Measurements from ENCODE around the gene MGAT5. TPM values are rescaled to one million over a fixed set of nuclear protein-coding genes. Genes with fewer than 3 reads are reported as not detected.
A peak's percentile ranks its signal among the peaks of the same experiment; 100 is the strongest.

Gene MGAT5
- polyA plus RNA-seq, 1 donor: 13.2 TPM

DNA sequence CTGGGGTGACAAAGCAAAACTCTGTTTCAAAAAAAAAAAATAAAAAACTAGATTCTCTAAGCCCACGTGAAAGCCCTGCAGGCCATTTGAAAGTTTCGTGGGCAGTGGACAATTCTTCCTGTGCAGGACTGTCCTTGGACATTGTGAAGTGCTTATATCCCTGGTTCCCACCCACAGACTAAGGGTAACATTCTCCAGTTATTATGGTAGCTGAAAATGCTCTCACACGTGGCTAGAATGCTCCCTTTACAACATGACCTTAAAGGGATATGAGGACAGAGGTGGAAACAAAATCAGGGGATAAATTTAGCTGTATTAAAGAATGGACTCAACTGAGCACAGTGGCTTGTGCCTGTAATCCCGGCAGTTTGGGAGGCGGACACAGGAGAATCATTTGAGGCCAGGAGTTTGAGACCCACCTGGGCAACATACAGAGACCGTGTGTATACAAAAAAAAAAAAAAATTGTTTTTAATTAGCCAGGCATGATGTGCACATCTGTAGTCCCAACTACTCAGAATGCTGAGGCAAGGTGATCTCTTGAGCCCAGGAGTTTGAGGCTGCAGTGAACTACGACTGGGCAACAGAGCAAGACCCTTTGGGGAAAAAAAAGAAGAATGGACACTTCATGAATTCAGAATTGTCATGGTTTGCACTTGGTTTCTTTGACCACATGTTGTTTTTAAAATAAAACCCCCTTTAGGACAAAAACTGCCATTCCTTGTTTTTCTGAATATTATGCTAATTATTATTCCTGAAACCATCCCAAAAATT, 167.9 kb downstream of the MGAT5 start:
- no peak for DNase-seq (ENCODE audit: low read depth)

DNA sequence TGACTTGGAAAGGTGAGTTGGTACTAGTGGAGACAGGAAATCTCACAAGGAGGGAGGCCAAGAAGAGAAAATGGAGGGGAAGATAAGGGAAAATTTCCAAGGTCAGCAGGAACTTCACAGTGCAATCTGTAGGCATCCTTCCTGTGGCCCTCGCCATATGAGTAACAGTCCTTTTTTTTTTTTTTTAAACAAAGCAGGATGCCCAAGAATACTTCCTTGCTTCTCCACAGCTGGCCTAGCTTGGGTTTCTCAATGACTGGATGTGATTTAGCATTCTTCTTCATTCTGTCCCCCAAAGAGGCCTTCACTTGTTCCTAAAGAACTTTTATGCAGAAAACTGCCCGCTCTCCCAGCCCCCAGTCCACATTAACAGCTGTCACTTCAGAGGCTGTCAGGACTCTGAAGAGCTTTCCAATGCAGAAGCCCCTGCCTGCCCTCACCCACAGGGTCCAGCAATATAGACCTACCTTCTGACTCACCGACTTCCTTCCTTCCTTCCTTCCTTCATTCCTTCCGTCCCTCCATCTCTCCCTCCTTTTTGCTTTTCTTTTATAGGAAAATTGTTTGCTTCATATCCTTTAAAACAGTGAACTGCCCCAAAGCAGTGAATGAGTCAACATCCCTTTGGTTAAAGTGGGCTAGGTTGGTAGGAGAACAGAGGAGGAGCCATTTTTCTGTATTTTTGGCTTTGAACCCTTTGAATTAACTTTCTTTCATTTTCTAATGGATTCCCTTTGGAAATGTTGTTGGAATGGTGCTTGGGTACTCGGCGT, 172.0 kb downstream of the MGAT5 start:
- no peak for DNase-seq (ENCODE audit: low read depth)

GRCh38 chr2:134426721-134427120, 172.8 kb downstream of the MGAT5 start:
- no peak for DNase-seq (ENCODE audit: low read depth)

DNA sequence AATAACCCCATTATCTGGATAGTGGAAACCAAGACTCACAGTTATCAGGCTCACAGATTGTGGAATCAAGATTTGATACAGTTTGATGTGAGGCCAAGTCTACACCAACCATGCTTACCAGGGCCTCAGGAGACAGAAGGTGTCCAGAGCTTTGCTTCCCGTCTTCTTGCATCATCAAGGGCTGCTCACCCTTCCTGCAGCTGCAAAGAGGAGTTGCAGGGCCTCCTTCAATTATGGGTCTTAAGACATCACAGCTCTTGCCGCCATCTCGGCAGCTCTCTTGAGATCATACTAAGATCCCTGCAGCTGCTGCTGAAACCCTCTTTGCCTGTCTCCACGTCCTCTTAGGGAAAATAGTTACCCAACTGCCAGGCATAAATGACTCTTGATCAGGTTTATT, 176.0 kb downstream of the MGAT5 start:
- DNase-seq (ENCODE audit: low read depth): no peak

DNA sequence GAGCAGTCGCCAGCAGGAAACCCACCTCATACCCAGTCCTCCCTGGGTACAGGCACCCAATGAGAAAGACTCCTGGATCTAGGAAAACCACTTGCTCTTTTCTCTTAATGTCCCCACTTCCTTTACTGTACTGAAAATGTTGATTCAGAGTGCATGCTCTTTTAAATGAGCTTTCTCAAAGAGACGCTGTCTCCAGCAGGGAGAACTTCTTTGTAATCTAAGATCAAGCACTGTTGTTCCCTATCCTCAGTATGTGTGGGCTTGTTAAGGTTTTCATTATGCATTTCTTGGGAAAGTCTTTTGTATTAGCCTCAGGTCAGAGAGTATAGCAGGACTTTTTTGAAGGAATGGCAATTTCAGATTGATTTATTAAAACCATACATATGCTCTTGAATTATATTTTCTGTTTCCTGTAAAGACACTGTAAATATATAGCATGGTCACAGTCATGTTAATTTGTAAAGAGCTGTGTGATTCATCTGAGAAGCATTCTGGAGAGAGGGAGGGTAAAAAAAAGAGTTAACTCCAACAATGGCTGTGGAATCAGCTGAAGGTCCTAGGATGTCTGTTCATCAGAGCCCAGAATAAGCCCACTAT, 178.1 kb downstream of the MGAT5 start:
- no peak for DNase-seq (ENCODE audit: low read depth)

- no peak for DNase-seq (ENCODE audit: low read depth)
Observed at GRCh38 chr2:134432435-134432883, 178.6 kb downstream of the MGAT5 start.

DNA sequence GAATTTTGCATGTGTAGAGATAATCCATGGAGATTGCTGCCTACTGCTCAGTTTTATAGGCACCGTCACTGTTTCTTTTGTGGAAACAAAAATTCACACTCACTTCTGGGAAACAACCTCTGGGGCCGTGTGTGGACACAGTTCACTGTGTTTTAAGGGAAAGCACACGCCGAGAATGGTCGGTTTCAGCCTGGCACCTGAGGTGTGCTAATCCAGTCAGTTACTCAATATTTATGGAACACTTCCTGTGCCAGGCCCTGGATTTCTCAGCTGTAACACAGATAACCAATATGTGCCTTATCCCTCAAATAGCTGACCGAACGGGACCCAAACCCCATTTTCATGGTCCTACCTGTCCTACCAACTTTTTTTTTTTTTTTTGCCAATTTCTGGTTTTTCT, 179.6 kb downstream of the MGAT5 start:
- DNase-seq (ENCODE audit: low read depth): no peak

DNA sequence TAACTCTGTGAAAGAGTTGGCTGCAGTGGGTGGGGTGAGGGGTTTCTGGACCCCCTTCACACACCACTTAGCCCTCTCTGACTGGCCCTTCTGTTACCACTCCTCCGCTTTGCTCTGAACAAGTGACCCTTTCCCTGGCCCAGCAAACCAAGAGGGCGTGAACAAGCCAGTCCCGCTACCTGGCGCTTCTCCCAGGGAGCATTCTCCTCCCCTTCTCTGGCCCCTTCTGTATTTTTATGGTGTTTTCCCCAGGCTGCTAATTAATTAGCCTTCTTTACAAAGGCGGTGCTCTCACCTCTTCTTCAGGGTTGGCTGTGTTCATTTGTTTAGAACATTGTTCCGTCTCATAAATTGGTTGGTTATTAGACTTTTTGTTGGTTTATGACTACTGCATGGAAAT, 180.1 kb downstream of the MGAT5 start:
- no peak for DNase-seq (ENCODE audit: low read depth)

DNA sequence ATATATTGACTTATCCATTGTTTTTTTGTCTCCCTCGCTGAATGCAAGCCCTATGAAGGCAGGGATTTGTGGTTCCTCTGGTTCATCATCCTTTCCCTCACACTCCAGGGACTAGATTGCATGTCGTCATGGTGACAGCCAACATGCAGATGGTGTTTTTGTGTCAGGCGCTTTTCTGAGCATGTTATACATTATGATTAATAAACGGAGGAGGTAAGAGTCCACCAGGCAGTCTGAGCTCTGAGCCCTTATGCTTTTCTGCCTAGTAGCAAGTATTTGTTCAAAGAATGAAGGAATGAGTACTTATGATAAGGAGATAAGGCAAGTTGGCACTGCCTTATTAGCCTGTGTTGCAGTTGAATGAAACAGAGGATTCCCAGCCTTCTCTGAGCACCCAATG, 181.6 kb downstream of the MGAT5 start:
- DNase-seq (ENCODE audit: low read depth): no peak

- DNase-seq (ENCODE audit: low read depth): no peak
Observed at GRCh38 chr2:134435936-134436335, 182.1 kb downstream of the MGAT5 start.

DNA sequence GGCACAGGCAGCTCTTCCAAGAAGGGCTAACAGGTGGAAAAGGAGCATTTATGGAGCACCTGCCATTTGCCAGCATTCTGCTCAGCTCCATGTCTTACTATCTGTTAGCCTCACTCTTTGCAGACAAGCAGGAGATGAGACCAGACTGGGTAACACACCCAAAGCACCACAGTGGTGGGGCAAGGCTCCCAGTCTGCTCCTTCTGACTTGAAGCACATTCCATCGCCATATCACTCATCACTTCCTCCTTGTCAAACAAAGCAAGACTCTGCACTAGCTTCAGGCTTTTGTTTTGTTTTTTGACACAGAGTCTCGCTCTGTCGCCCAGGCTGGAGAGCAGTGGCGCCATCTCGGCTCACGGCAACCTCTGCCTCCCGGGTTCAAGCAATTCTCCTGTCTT, 182.8 kb downstream of the MGAT5 start:
- no peak for DNase-seq (ENCODE audit: low read depth)

DNA sequence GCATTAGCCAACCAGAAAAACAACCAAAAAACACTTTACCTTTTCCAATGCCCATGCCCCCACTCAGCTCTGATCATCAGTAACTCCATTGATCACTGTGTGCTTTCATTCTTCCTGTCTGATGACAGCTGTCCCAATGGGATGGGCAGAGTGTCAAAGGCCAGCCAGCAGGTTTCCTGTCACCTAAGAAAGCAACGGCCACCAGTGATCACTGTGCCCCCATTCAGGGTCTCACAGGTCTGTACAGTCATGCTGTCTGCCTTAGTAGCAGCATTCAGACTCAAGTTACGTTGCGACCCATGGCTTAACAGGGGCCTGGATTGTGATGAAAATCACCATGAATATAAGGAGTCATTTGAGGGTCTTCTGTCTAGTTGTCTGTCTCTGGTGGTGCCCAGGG, 184.5 kb downstream of the MGAT5 start:
- DNase-seq (ENCODE audit: low read depth): no peak

GRCh38 chr2:134440336-134440909, 186.6 kb downstream of the MGAT5 start:
- no peak for DNase-seq (ENCODE audit: low read depth)

- DNase-seq (ENCODE audit: low read depth): no peak
Observed at GRCh38 chr2:134441153-134441863, 187.4 kb downstream of the MGAT5 start.

GRCh38 chr2:134443814-134444480, 190.1 kb downstream of the MGAT5 start:
- no peak for DNase-seq (ENCODE audit: low read depth)

GRCh38 chr2:134445116-134445515, 191.2 kb downstream of the MGAT5 start:
- no peak for DNase-seq (ENCODE audit: low read depth)

GRCh38 chr2:134445985-134446382, 192.1 kb downstream of the MGAT5 start:
- no peak for DNase-seq (ENCODE audit: low read depth)

GRCh38 chr2:134446383-134447017, 192.6 kb downstream of the MGAT5 start:
- DNase-seq (ENCODE audit: low read depth): peak; percentile 58

- DNase-seq (ENCODE audit: low read depth): no peak
Observed at GRCh38 chr2:134447669-134448068, 193.8 kb downstream of the MGAT5 start.

- DNase-seq (ENCODE audit: low read depth): no peak
Observed at GRCh38 chr2:134448650-134449049, 194.8 kb downstream of the MGAT5 start.

DNA sequence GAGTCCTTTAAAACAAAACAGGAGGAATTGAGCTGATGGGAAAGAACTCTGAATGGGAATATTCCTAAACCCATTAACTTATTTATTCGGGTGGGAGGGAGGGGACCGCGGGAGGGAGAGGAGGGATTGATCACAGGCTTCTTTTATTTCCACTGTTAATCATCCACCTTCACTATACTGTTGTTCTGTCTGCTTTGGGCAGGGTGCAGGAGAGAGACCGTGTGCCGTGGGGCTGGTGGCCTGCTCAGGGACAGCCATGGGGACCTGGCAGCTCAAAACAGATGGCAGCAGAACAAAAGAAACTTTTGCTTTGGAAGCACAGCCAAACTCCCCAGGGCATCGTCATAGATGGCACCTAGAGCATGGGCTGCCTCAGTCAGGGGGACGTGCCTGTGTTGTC, 195.3 kb downstream of the MGAT5 start:
- DNase-seq (ENCODE audit: low read depth): no peak

Measured in forelimb muscle (tissue), 1 donor.